ENCODE measurements around the gene FGFR4.
"Not testable (repeated sequence)": the region's sequence is repeated elsewhere in the genome, so short reads cannot be mapped to it uniquely, and the experiment has no call there.

The FGFR4 gene

GRCh38 chr5:177086654-177087397, at the start of gene FGFR4:
Gene FGFR4 (plus strand): TSS chr5:177086915. CDS start chr5:177089603, 2,688 bp downstream.
- peak; percentile 23 to 37 for DNase-seq (ENCODE audit: low read depth in 1 of 2, low spot score in 1 of 2)

- no peak for DNase-seq (ENCODE audit: low read depth in 1 of 2, low spot score in 1 of 2)
Observed at GRCh38 chr5:177036921-177037320, 49.8 kb upstream of the FGFR4 start.

- no peak for DNase-seq (ENCODE audit: low read depth in 1 of 2, low spot score in 1 of 2)
Observed at GRCh38 chr5:177040814-177041420, 45.8 kb upstream of the FGFR4 start.

- no peak for DNase-seq (ENCODE audit: low read depth in 1 of 2, low spot score in 1 of 2)
Observed at GRCh38 chr5:177041936-177042335, 44.8 kb upstream of the FGFR4 start.

- no peak for DNase-seq (ENCODE audit: low read depth in 1 of 2, low spot score in 1 of 2)
Observed at GRCh38 chr5:177043114-177043513, 43.6 kb upstream of the FGFR4 start.

GRCh38 chr5:177043958-177044357, 42.8 kb upstream of the FGFR4 start:
- no peak for DNase-seq (ENCODE audit: low read depth in 1 of 2, low spot score in 1 of 2)

- no peak for DNase-seq (ENCODE audit: low read depth in 1 of 2, low spot score in 1 of 2)
Observed at GRCh38 chr5:177044641-177045040, 42.1 kb upstream of the FGFR4 start.

- DNase-seq (ENCODE audit: low read depth in 1 of 2, low spot score in 1 of 2) = no peak
Observed at GRCh38 chr5:177045631-177046030, 41.1 kb upstream of the FGFR4 start.

- DNase-seq (ENCODE audit: low read depth in 1 of 2, low spot score in 1 of 2) = not testable (repeated sequence)
Observed at GRCh38 chr5:177048531-177048930, 38.2 kb upstream of the FGFR4 start.

GRCh38 chr5:177049285-177049684, 37.4 kb upstream of the FGFR4 start:
- no peak for DNase-seq (ENCODE audit: low read depth in 1 of 2, low spot score in 1 of 2)

GRCh38 chr5:177064500-177065277, 22.0 kb upstream of the FGFR4 start:
- DNase-seq (ENCODE audit: low read depth in 1 of 2, low spot score in 1 of 2) = no peak

GRCh38 chr5:177065491-177065890, 21.2 kb upstream of the FGFR4 start:
- DNase-seq (ENCODE audit: low read depth in 1 of 2, low spot score in 1 of 2) = no peak

- DNase-seq (ENCODE audit: low read depth in 1 of 2, low spot score in 1 of 2) = no peak
Observed at GRCh38 chr5:177066224-177066623, 20.5 kb upstream of the FGFR4 start.

GRCh38 chr5:177067503-177067902, 19.2 kb upstream of the FGFR4 start:
- DNase-seq (ENCODE audit: low read depth in 1 of 2, low spot score in 1 of 2) = no peak

- no peak for DNase-seq (ENCODE audit: low read depth in 1 of 2, low spot score in 1 of 2)
Observed at GRCh38 chr5:177070536-177071191, 16.1 kb upstream of the FGFR4 start.

GRCh38 chr5:177071666-177072385, 14.9 kb upstream of the FGFR4 start:
- DNase-seq (ENCODE audit: low read depth in 1 of 2, low spot score in 1 of 2) = peak; percentile 21 to 70

GRCh38 chr5:177077335-177077734, 9.4 kb upstream of the FGFR4 start:
- no peak for DNase-seq (ENCODE audit: low read depth in 1 of 2, low spot score in 1 of 2)

GRCh38 chr5:177079606-177080005, 7.1 kb upstream of the FGFR4 start:
- DNase-seq (ENCODE audit: low read depth in 1 of 2, low spot score in 1 of 2) = no peak

GRCh38 chr5:177080265-177080664, 6.5 kb upstream of the FGFR4 start:
- DNase-seq (ENCODE audit: low read depth in 1 of 2, low spot score in 1 of 2) = no peak

- DNase-seq (ENCODE audit: low read depth in 1 of 2, low spot score in 1 of 2) = no peak
Observed at GRCh38 chr5:177081859-177082258, 4.9 kb upstream of the FGFR4 start.

- DNase-seq (ENCODE audit: low read depth in 1 of 2, low spot score in 1 of 2) = no peak
Observed at GRCh38 chr5:177083357-177083756, 3.4 kb upstream of the FGFR4 start.
